ENCODE measurements around the gene ZFYVE16.

GRCh38 chr5:80387063-80387768 lies 20.6 kb upstream of the ZFYVE16 start:
- TF ChIP-seq EZH2phosphoT487 (IDR thresholded peaks at IDR 0.05) (no peak), CTCF (IDR thresholded peaks at IDR 0.05) (no peak)

All from neural progenitor cell (in vitro differentiated cells).